ENCODE measurements around the gene CCDC54. TPM values are rescaled to one million over a fixed set of nuclear protein-coding genes. Genes with fewer than 3 reads are reported as not detected.

CCDC54 gene
- total RNA-seq, 1 donor from 2014 or later = not detected

DNA sequence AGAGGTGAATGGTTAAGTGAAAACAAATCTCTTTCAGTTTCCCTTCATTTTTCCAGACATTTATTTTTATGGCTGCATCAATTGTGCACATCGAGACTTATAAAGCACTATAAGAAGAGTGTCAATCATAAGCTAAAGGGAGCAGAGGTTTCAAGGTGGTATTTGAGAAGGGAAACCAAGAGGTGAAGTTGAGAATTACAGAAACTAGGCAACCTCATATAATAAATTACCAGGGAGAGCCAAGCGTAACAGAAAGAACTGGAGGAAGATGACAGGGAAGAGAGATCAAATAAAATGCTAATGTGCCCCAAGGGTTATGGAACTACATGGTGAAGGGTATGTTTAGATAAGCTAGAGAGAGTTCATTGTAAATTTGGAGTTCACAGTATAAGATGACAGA is 6.3 kb upstream of the CCDC54 start:
- Histone ChIP-seq H3K4me3 (no peak overlapping the region), H3K27ac (no peak overlapping the region), H3K9me3 (no peaks in the 10 kb centered on the region), H3K27me3 (no peaks in the 10 kb centered on the region), H3K36me3 (no peaks in the 10 kb centered on the region), H3K4me1 (no peaks in the 10 kb centered on the region)
- TF ChIP-seq POLR2AphosphoS5 (IDR thresholded peaks at IDR 0.05; ENCODE audit: insufficient read depth in 1 of 2, low read depth in 1 of 2) (no peak), POLR2A (IDR thresholded peaks at IDR 0.05) (no peak)
- intact Hi-C loops (cut with DNase I) = no loop called here
- DNase-seq (ENCODE audit: extremely low spot score in 2 of 2) = no peak

DNA sequence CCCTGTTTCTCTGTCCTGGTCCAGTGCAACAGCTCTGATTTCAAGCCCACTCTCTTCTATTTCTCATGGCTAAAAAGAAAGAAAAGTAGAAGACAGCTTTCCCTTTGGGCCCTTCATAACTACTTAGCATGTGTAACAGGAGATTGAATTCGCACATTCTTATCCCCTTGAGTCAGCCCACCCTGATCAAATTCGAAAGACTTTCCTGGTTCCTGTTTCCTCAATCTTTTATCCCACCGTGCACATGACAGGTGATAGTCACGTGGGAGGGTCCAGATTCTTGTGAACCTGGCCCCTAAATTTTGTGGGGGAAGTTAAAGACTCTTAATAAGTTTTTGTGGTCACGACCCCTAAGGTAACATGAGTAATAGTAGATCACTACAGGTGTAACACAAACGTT is 4.7 kb upstream of the CCDC54 start:
- Histone ChIP-seq H3K4me3 (no peak overlapping the region), H3K9me3 (no peaks in the 10 kb centered on the region), H3K4me1 (no peaks in the 10 kb centered on the region), H3K36me3 (no peaks in the 10 kb centered on the region), H3K27me3 (no peaks in the 10 kb centered on the region), H3K27ac (no peak overlapping the region)
- TF ChIP-seq, protein P1, sequence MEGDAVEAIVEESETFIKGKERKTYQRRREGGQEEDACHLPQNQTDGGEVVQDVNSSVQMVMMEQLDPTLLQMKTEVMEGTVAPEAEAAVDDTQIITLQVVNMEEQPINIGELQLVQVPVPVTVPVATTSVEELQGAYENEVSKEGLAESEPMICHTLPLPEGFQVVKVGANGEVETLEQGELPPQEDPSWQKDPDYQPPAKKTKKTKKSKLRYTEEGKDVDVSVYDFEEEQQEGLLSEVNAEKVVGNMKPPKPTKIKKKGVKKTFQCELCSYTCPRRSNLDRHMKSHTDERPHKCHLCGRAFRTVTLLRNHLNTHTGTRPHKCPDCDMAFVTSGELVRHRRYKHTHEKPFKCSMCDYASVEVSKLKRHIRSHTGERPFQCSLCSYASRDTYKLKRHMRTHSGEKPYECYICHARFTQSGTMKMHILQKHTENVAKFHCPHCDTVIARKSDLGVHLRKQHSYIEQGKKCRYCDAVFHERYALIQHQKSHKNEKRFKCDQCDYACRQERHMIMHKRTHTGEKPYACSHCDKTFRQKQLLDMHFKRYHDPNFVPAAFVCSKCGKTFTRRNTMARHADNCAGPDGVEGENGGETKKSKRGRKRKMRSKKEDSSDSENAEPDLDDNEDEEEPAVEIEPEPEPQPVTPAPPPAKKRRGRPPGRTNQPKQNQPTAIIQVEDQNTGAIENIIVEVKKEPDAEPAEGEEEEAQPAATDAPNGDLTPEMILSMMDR (IDR thresholded peaks at IDR 0.05) = no peak
- TF ChIP-seq POLR2A (IDR thresholded peaks at IDR 0.05) (no peak), POLR2AphosphoS5 (IDR thresholded peaks at IDR 0.05; ENCODE audit: insufficient read depth in 1 of 2, low read depth in 1 of 2) (no peak)
- DNase-seq (ENCODE audit: extremely low spot score in 2 of 2) = no peak
- intact Hi-C loops (cut with DNase I) = no loop called here

DNA sequence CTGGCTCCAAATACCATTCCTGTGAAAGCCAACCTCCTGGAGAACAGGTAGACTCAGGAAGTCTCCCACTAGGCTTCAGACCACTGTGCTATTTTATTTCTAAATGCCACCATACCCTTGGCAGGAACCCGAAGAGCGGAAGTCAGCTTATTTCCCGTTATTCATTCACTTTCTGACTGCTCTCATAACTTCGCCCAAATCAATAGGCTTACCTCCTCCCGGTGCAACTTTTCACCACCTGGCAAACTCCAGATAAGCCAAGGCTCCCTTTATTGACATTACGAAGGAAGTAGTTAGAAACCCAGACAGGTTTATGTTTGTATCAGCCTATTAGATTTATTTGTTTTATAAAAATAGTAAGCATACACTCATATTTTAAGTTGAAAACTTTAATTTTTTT is 3.3 kb upstream of the CCDC54 start:
- intact Hi-C loops (cut with DNase I) = no loop called here
- H3K4me3 ChIP-seq = no peak overlapping the region
- TF ChIP-seq POLR2A (IDR thresholded peaks at IDR 0.05) (no peak), POLR2AphosphoS5 (IDR thresholded peaks at IDR 0.05; ENCODE audit: insufficient read depth in 1 of 2, low read depth in 1 of 2) (no peak)
- TF ChIP-seq, protein P1 (IDR thresholded peaks at IDR 0.05) = no peak
- no peaks in the 10 kb centered on the region for H3K4me1 ChIP-seq
- no peak overlapping the region for H3K27ac ChIP-seq
- no peaks in the 10 kb centered on the region for H3K27me3 ChIP-seq
- H3K9me3 ChIP-seq = no peaks in the 10 kb centered on the region
- DNase-seq (ENCODE audit: extremely low spot score in 2 of 2) = no peak
- H3K36me3 ChIP-seq = no peaks in the 10 kb centered on the region

DNA sequence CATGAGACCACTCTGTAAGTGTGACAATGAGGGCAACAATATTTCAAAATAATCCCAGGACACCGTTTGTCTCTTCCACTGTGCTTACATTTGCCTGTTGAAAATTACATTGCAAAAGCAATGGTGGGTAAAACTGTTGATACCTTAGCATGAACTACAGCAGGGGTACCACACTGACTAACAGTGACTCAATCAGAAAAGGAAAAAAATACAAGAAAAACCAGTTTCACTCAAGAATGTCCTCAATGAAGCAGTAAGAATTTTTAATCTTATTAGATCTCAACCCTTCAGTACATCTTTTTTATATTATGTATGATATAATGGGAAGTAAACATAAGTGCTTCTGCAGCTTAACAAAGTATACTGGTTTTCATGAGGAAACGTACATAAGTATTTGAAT is 1.6 kb upstream of the CCDC54 start:
- intact Hi-C loops (cut with DNase I) = no loop called here
- no peaks in the 10 kb centered on the region for H3K27me3 ChIP-seq

DNA sequence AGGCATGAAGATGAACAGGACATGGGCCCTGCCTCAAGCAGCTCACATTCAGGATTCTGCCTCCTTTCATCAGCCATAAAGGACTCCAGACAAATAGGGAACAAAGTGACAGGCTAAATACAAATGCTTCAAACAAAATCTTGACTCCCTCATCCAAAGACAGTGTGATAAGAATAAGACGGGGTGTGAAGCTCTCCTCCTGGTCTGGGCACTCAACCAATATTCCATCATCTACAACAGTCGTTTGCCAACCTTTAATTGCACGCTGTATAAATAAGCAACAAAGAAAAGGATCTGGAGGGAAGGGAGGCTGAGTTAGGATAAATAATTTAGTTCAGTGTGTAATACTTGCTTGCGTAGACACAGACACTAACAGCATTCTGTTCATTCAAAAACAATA is 5.4 kb downstream of the CCDC54 start:
- intact Hi-C loops (cut with DNase I) = no loop called here
- TF ChIP-seq POLR2A (IDR thresholded peaks at IDR 0.05) (no peak), POLR2AphosphoS5 (IDR thresholded peaks at IDR 0.05; ENCODE audit: insufficient read depth in 1 of 2, low read depth in 1 of 2) (no peak)
- TF ChIP-seq, protein P1 (IDR thresholded peaks at IDR 0.05) = no peak

More for the DNA sequence above, 1.6 kb upstream of the CCDC54 start:
- Histone ChIP-seq H3K9me3 (no peaks in the 10 kb centered on the region), H3K4me3 (no peak overlapping the region), H3K4me1 (no peaks in the 10 kb centered on the region), H3K36me3 (no peaks in the 10 kb centered on the region), H3K27ac (no peak overlapping the region)
- TF ChIP-seq POLR2AphosphoS5 (IDR thresholded peaks at IDR 0.05; ENCODE audit: insufficient read depth in 1 of 2, low read depth in 1 of 2) (no peak), POLR2A (IDR thresholded peaks at IDR 0.05) (no peak)
- TF ChIP-seq, protein P1 (IDR thresholded peaks at IDR 0.05) = no peak
- no peak for DNase-seq (ENCODE audit: extremely low spot score in 2 of 2)

More for the DNA sequence above, 5.4 kb downstream of the CCDC54 start:
- Histone ChIP-seq H3K4me1 (no peaks in the 10 kb centered on the region), H3K27me3 (no peaks in the 10 kb centered on the region), H3K9me3 (no peaks in the 10 kb centered on the region), H3K36me3 (no peaks in the 10 kb centered on the region), H3K4me3 (no peak overlapping the region), H3K27ac (no peak overlapping the region)
- no peak for DNase-seq (ENCODE audit: extremely low spot score in 2 of 2)
